Left renal cortex interstitium (tissue), 4 donors: ENCODE measurements around the gene CAPN3. TPM values are rescaled to one million over a fixed set of nuclear protein-coding genes. Genes with fewer than 3 reads are reported as not detected.

Experiments used
- DNase-seq, 4 donors: peaks; one replicate each; pipeline ENCODE4 v3.0.0-alpha.2; 2013; ENCODE audit warnings: low read depth in 4 of 4, low spot score in 2 of 4, missing footprints in 1 of 4
- polyA plus RNA-seq, 4 donors: library from polyadenylated mRNA; unstranded; fragments of 120-200 nt; gene quantifications; one replicate each; pipeline ENCODE4 v1.2.1, GENCODE V29; 2013; ENCODE audit not compliant: insufficient read length in 4 of 4

The CAPN3 gene
- polyA plus RNA-seq, 4 donors, result 17.2 to 32.5 (median 28.8) TPM

- no peak for DNase-seq
Observed at GRCh38 chr15:42392309-42393024, 33.2 kb downstream of the CAPN3 start.

DNA sequence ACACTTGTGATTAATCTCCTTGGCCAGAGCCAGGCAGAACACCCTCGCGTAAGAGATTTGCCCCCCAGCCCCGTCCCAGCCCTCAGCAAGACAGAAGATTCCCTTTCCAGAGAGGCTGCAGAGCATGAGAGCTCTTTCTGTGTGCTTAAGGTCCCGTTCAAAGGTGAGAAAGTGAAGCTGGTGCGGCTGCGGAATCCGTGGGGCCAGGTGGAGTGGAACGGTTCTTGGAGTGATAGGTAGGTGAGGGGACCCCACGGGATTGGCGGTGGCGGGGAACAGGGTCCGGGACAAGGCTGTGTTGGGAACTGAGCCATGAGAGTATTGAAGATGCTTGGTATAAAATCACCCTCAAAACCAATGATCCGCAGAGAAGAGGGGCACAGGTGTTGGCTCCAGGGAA lies 34.8 kb downstream of the CAPN3 start:
- DNase-seq, result no peak

DNA sequence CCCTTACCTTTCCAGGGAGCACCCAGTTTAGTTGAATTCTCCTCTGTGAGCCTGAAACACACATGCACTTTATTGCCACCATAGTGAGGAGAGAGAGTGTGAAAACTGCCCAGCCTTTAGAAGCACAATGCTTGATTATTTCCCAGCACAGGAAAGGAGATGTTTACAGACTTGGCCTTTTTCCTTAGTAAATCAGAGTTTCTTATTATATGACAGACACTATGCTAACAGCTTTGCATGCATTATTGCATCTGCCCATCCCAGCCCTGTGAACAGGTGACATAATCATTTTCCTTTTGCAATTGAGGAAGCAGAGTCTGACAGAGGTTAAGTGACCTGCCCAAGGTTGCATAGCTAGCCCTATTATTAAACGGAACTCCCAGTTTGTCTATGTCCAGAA lies 36.5 kb downstream of the CAPN3 start:
- no peak for DNase-seq

DNA sequence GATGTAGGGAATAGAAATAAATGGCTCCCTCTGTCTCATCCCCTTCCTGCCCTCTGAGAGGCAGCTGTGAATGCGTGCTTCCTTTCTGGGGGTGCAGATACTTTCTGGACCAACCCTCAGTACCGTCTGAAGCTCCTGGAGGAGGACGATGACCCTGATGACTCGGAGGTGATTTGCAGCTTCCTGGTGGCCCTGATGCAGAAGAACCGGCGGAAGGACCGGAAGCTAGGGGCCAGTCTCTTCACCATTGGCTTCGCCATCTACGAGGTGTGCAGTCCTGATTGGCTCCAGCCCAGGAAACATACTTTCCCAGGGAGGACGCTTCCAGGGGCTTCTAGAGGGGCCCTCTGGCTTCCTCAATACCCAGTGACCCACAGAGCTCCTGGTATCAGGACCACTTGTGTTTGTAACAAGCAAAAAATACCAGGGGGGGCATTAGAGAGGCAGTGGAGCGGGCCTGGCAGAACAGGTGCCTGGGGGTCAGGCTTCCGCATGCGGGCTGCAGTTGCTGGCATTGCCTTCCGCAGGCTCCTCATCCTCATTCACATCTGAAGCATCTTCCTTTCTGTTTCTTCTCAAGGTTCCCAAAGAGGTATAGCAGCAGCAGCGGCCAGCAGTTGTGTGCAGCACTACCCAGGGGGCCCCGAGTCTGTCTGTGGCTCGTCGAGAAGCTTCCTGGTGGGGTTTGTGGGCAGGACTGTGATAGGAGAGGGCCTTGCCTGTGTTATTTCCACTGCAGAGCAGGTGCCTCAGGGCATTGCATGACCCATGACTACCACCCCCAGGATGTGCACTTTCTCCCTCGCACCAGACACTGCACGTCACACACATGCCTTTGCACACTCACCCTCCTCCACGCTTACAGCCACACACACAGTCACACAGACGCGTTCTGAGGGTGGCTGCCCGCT lies 42.5 kb downstream of the CAPN3 start:
- no peak for DNase-seq

GRCh38 chr15:42402455-42403205 lies 43.3 kb downstream of the CAPN3 start:
- DNase-seq, result no peak

GRCh38 chr15:42403389-42403788 lies 44.1 kb downstream of the CAPN3 start:
- DNase-seq, result no peak

- DNase-seq, result no peak
Observed at GRCh38 chr15:42404461-42405235, 45.3 kb downstream of the CAPN3 start.

GRCh38 chr15:42405863-42406482 lies 46.7 kb downstream of the CAPN3 start:
- no peak for DNase-seq

GRCh38 chr15:42408178-42408577 lies 48.9 kb downstream of the CAPN3 start:
- no peak for DNase-seq

GRCh38 chr15:42409011-42409410 lies 49.7 kb downstream of the CAPN3 start:
- DNase-seq, result no peak

GRCh38 chr15:42411884-42412283 lies 52.6 kb downstream of the CAPN3 start:
- no peak for DNase-seq

DNA sequence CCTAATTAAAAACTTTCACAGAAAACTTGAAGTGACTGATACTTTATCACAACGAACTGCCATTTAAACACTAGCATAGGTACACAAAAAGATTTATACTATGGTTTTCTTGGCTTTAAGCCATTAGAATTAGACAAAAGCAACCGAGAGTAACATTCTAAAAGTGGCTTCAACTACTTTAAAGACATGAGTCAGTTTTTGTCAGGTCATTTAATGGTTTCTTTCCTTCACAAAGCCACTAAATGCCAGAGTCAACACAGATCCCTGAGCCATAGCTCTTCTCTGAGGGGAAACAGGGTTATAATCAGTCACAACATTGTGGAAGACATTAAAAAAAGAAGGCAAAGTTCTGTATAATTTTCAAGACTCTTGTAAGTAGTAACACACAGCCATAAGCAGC lies 54.6 kb downstream of the CAPN3 start:
- no peak for DNase-seq

DNA sequence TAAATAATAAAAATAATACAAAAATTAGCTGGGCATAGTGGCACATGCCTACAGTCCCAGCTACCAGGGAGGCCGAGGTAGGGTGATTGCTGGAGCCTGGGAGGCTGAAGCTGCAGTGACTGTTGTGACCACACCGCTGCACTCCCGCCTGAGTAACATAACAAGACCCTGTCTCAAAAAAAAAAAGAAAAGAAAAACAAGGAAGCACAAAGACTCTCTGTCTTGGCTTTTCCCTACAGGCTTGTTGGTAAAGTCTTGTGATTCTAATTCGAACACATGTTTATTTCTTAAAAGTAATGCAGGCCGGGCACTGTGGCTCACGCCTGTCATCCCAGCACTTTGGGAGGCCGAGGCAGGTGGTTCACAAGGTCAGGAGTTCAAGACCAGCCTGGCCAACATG lies 60.1 kb downstream of the CAPN3 start:
- DNase-seq, result no peak

DNA sequence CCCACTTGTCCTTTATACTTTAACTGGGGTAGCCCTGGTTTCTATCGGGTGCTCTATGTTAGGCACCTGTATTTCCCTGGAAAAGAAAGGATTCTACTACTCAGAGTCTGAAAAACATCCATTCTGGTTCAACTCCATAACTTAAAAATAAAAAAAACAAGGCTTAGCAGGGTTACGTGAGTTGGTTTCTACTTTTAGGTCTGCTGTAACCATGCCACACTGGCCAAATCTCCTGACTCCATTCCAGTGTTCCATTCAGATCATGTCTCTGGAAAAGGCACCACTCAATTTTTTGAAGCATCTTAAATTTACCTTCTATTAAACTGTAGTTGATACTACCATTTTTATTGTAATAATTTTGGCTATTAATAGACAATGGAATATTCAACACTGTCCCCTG lies 62.1 kb downstream of the CAPN3 start:
- DNase-seq, result no peak

GRCh38 chr15:42427429-42428223 lies 68.3 kb downstream of the CAPN3 start:
- no peak for DNase-seq

DNA sequence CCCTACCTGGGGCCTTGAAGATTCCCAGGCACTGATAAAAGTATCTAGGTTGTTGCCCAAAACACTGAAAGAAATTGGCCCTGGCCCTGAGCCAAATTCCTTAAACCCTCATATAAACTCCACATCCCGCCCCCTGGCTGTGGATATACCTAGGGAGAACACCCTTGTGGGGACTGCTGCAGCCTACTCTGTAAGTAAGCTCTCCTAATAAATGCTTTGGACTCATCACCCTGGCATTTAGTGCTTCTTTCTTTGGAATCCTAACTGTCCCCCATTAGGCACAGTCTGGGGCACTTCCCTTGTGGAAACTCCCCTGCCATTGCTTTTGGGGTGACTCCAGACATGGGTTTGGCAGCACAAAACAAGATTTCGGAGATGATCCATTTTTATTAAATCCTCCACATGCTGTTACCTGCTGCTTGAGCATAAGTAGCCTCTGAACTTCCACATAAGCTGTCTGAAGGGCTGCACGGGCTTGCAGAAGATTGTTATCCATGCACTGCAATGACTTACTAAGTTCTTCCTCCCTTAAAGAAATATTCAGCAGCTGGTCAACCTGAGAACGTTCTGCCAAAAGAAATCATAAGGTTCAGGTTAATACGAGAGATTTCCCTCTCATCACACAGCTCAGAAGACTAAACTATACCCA lies 85.2 kb downstream of the CAPN3 start:
- no peak for DNase-seq

- DNase-seq, result no peak
Observed at GRCh38 chr15:42445551-42445950, 86.2 kb downstream of the CAPN3 start.

DNA sequence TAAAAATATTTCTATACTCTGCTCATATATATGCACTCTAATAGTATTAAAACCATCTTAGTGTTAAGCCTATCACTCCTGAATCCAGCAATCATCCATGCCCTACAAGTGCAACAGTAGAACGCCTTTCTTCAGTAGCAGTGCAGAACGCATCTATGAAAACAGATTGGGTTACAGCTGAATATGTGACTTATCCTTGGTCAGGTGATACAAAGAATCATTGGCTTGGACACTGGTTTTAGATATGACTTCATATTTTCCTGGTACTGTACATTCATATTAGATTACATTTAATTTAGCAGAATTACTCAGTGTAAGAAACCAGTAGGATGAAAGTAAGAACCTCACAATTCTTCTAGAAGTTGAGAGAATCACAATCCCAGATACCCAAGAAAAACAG lies 88.3 kb downstream of the CAPN3 start:
- DNase-seq, result no peak

DNA sequence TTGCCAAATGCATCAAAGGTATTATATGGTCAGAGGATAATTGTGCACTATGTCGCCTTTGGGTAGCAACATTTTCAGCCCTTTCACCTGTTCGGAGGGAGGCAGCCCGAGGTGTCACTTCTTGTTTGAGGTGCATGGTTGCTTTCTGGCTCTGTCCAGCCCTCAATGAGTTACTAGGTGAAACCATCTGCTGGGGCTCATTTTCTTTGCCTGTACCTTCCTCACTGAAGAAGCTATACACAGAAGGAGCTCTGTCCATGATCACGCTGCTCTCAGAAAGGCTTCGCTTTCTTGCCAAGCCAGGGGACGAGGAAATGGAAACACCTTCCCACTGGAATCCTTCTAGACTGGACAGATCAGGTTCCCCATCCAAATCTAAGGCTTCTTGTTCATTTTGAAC lies 89.0 kb downstream of the CAPN3 start:
- DNase-seq, result no peak
